ENCODE data around the gene VKORC1L1. TPM values are rescaled to one million over a fixed set of nuclear protein-coding genes. Genes with fewer than 3 reads are reported as not detected.

VKORC1L1 gene
- total and polyA plus RNA-seq, 10 of the 15 experiments (the other 5 are each of a cell fraction or from before 2014, with no cell fraction given): 3.3 to 18.8 (median 12.5) TPM

DNA sequence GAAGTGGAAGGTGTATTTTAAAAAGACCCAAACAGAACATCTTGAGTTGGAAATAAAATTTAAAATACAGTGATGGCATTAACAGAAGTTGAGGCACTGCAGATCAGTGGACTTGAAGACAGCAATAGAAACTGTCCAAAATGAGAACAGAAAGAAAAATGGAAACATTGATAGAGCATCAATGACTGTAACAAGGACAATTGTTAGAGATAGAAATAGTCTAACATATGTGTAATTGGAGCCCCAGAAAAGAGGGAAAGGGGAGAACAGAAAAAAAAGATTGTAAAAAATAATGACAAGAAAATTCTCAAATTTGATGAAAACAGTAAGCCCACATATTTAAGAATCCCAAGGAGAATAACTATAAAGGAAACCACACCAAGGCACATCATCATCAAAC is 29.4 kb downstream of the VKORC1L1 start:
- TF ChIP-seq ASH2L (IDR thresholded peaks at IDR 0.05; ENCODE audit: borderline replicate concordance, low read depth): no peak
- no peak overlapping the region for H3K27ac ChIP-seq (ENCODE audit: control insufficient read depth, insufficient read depth)
- no peak overlapping the region for H3K4me2 ChIP-seq (ENCODE audit: control insufficient read depth, insufficient read depth)
- intact Hi-C loops (cut with micrococcal nuclease; ENCODE audit: unreplicated experiment): no loop called here
- no peak for DNase-seq (ENCODE audit: low read depth, low spot score)
- H2AFZ ChIP-seq (ENCODE audit: control insufficient read depth, low read depth, low read length): no peak overlapping the region
- ChIA-PET POLR2A (no interaction called here), CTCF (no interaction called here), RAD21 (ENCODE audit: unreplicated experiment) (no interaction called here), SMC1A (ENCODE audit: uncharacterized antibody, unreplicated experiment) (no interaction called here)
- H3K36me3 ChIP-seq (ENCODE audit: control insufficient read depth in 2 of 2, insufficient read depth in 2 of 2, low read length in 1 of 2): peaks cover 0 to 6% of the 10 kb centered on the region in 2 experiments; a peak in 3 of 4 replicates
- no peaks in the 10 kb centered on the region for H3K27me3 ChIP-seq (replicated peaks in 1 of 2; ENCODE audit: control insufficient read depth in 2 of 2, insufficient read depth in 2 of 2, low read length in 1 of 2)
- ATAC-seq: no peak
- no peak overlapping the region for H3K4me3 ChIP-seq
- no peaks in the 10 kb centered on the region for H4K20me1 ChIP-seq (ENCODE audit: control insufficient read depth, insufficient read depth)
- FAIRE-seq: no peak
- no peaks in the 10 kb centered on the region; the same call in none of the 2 replicates for H3K79me2 ChIP-seq (ENCODE audit: control insufficient read depth, insufficient read depth, low read length)
- in situ Hi-C loops (cut with MboI): no loop called here
- H3K9ac ChIP-seq (ENCODE audit: control insufficient read depth, insufficient read depth, low read length): no peak overlapping the region
- H3K9me3 ChIP-seq (replicated peaks; ENCODE audit: control insufficient read depth, insufficient read depth, low read length): peaks cover 1% of the 10 kb centered on the region; the same call in 2 of the 3 replicates
- no TSS peak for BruUV-seq (replicated peaks)
- H3K4me1 ChIP-seq (ENCODE audit: control insufficient read depth, insufficient read depth, low read length): no peaks in the 10 kb centered on the region

DNA sequence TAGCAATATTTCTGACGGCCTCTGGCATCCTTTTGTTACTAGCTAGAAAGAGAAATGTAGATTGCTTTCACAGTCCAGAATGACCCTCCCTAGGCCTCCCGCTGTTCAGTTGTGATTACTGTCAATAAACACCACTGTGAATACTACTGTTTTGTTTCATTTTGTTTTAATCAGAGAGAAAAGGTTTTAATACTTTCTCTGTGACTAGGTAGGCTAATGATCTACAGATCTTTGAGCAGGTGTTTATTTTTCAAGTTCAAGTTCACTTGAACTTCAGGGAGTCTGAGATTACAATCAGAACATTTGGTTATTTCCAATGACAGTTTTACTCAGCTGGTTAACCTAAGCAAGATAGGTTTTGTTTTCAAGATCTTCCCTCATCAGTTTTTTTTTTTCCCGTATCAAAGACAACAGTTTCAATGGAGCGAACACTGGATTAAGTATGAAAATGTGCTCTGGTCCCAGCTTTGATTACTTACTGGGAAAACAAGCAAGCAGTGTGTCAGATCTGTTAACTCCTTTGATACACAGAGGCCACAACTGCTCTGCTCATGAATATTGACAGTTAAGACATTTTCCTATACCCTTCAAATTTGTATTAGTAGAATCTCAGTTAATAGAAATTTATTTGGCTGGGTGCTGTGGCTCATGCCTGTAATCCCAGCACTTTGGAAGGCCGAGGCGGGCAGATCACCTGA is 34.8 kb downstream of the VKORC1L1 start:
- Histone ChIP-seq H3K4me1 (ENCODE audit: control insufficient read depth, insufficient read depth, low read length) (no peaks in the 10 kb centered on the region), H2AFZ (ENCODE audit: control insufficient read depth, low read depth, low read length) (no peak overlapping the region), H3K9me3 (replicated peaks; ENCODE audit: control insufficient read depth, insufficient read depth, low read length) (no peaks in the 10 kb centered on the region; the same call in 2 of the 3 replicates), H3K4me2 (ENCODE audit: control insufficient read depth, insufficient read depth) (no peak overlapping the region), H3K4me3 (no peak overlapping the region), H3K9ac (ENCODE audit: control insufficient read depth, insufficient read depth, low read length) (no peak overlapping the region), H3K79me2 (ENCODE audit: control insufficient read depth, insufficient read depth, low read length) (no peaks in the 10 kb centered on the region; the same call in none of the 2 replicates), H3K27ac (ENCODE audit: control insufficient read depth, insufficient read depth) (no peak overlapping the region), H4K20me1 (ENCODE audit: control insufficient read depth, insufficient read depth) (no peaks in the 10 kb centered on the region), H3K27me3 (replicated peaks in 1 of 2; ENCODE audit: control insufficient read depth in 2 of 2, insufficient read depth in 2 of 2, low read length in 1 of 2) (no peaks in the 10 kb centered on the region), H3K36me3 (ENCODE audit: control insufficient read depth in 2 of 2, insufficient read depth in 2 of 2, low read length in 1 of 2) (peaks cover 0 to 2% of the 10 kb centered on the region in 2 experiments; a peak in 2 of 4 replicates)
- ATAC-seq (no peak), FAIRE-seq (no peak), DNase-seq (ENCODE audit: low read depth, low spot score) (no peak)
- BruUV-seq (replicated peaks): no TSS peak
- intact Hi-C loops (cut with micrococcal nuclease; ENCODE audit: unreplicated experiment): no loop called here
- TF ChIP-seq, protein P1, sequence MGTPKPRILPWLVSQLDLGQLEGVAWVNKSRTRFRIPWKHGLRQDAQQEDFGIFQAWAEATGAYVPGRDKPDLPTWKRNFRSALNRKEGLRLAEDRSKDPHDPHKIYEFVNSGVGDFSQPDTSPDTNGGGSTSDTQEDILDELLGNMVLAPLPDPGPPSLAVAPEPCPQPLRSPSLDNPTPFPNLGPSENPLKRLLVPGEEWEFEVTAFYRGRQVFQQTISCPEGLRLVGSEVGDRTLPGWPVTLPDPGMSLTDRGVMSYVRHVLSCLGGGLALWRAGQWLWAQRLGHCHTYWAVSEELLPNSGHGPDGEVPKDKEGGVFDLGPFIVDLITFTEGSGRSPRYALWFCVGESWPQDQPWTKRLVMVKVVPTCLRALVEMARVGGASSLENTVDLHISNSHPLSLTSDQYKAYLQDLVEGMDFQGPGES (IDR thresholded peaks at IDR 0.05): no peak
- no peak for TF ChIP-seq MEF2A (IDR thresholded peaks at IDR 0.05; ENCODE audit: insufficient read depth, low read depth, low read length)
- TF ChIP-seq, protein P2, sequence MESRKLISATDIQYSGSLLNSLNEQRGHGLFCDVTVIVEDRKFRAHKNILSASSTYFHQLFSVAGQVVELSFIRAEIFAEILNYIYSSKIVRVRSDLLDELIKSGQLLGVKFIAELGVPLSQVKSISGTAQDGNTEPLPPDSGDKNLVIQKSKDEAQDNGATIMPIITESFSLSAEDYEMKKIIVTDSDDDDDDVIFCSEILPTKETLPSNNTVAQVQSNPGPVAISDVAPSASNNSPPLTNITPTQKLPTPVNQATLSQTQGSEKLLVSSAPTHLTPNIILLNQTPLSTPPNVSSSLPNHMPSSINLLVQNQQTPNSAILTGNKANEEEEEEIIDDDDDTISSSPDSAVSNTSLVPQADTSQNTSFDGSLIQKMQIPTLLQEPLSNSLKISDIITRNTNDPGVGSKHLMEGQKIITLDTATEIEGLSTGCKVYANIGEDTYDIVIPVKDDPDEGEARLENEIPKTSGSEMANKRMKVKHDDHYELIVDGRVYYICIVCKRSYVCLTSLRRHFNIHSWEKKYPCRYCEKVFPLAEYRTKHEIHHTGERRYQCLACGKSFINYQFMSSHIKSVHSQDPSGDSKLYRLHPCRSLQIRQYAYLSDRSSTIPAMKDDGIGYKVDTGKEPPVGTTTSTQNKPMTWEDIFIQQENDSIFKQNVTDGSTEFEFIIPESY (IDR thresholded peaks at IDR 0.05): no peak
- TF ChIP-seq YBX1 (IDR thresholded peaks at IDR 0.05): no peak
- no peak for TF ChIP-seq SMAD5 (IDR thresholded peaks at IDR 0.05; ENCODE audit: low read depth)
- TF ChIP-seq BACH1 (IDR thresholded peaks at IDR 0.05; ENCODE audit: borderline replicate concordance): no peak
- TF ChIP-seq WRNIP1 (IDR thresholded peaks at IDR 0.05; ENCODE audit: borderline replicate concordance, low read depth, low read length): no peak
- TF ChIP-seq BRCA1 (IDR thresholded peaks at IDR 0.05; ENCODE audit: low read depth, low read length): no peak
- TF ChIP-seq SMAD1 (IDR thresholded peaks at IDR 0.05; ENCODE audit: low read depth, partially characterized antibody): no peak
- TF ChIP-seq, protein P3, sequence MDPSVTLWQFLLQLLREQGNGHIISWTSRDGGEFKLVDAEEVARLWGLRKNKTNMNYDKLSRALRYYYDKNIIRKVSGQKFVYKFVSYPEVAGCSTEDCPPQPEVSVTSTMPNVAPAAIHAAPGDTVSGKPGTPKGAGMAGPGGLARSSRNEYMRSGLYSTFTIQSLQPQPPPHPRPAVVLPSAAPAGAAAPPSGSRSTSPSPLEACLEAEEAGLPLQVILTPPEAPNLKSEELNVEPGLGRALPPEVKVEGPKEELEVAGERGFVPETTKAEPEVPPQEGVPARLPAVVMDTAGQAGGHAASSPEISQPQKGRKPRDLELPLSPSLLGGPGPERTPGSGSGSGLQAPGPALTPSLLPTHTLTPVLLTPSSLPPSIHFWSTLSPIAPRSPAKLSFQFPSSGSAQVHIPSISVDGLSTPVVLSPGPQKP (IDR thresholded peaks at IDR 0.05; ENCODE audit: low read depth, low read length): no peak
- no peak for TF ChIP-seq CHD4 (IDR thresholded peaks at IDR 0.05)
- TF ChIP-seq TCF7 (IDR thresholded peaks at IDR 0.05; ENCODE audit: borderline replicate concordance): no peak
- POLR2A ChIA-PET: interaction anchor here (0.6 kb wide), 1 partner anchor 51 kb away, joined by 3 read pairs; no protein-coding TSS in a partner anchor
- WGBS (ENCODE audit: insufficient coverage, insufficient replicate concordance, low lambda C conversion rate, missing lambda C conversion rate): 99% methylated on average over 6 of the region's 6 CpGs
- in situ Hi-C loops (cut with MboI): no loop called here
- CTCF ChIA-PET: no interaction called here
- RAD21 ChIA-PET (ENCODE audit: unreplicated experiment): no interaction called here
- SMC1A ChIA-PET (ENCODE audit: uncharacterized antibody, unreplicated experiment): no interaction called here
